Measurements from ENCODE around the gene RANBP1.

- TF ChIP-seq GATA2 (IDR thresholded peaks at IDR 0.05; ENCODE audit: low read depth, low read length) (no peak), GATA3 (IDR thresholded peaks at IDR 0.05; ENCODE audit: low read depth, low read length) (no peak)
Measured at GRCh38 chr22:20135806-20136602, 20.1 kb downstream of the RANBP1 start.

All from SH-SY5Y (cell line).